ENCODE results near the gene ATXN10.
"Not testable (repeated sequence)": the region's sequence is repeated elsewhere in the genome, so short reads cannot be mapped to it uniquely, and the experiment has no call there.

ATXN10 gene

GRCh38 chr22:45784357-45785277 is 113.0 kb downstream of the ATXN10 start:
- DNase-seq (ENCODE audit: low read depth, low spot score), result no peak

GRCh38 chr22:45785458-45785857 is 113.8 kb downstream of the ATXN10 start:
- no peak for DNase-seq (ENCODE audit: low read depth, low spot score)

- no peak for DNase-seq (ENCODE audit: low read depth, low spot score)
Observed at GRCh38 chr22:45786726-45787125, 115.1 kb downstream of the ATXN10 start.

GRCh38 chr22:45787759-45788158 is 116.1 kb downstream of the ATXN10 start:
- no peak for DNase-seq (ENCODE audit: low read depth, low spot score)

GRCh38 chr22:45788522-45788921 is 116.9 kb downstream of the ATXN10 start:
- DNase-seq (ENCODE audit: low read depth, low spot score), result no peak

- DNase-seq (ENCODE audit: low read depth, low spot score), result no peak
Observed at GRCh38 chr22:45790401-45790800, 118.8 kb downstream of the ATXN10 start.

GRCh38 chr22:45793161-45793560 is 121.5 kb downstream of the ATXN10 start:
- DNase-seq (ENCODE audit: low read depth, low spot score), result no peak

GRCh38 chr22:45793892-45794291 is 122.3 kb downstream of the ATXN10 start:
- DNase-seq (ENCODE audit: low read depth, low spot score), result no peak

- not testable (repeated sequence) for DNase-seq (ENCODE audit: low read depth, low spot score)
Observed at GRCh38 chr22:45796009-45796408, 124.4 kb downstream of the ATXN10 start.

- DNase-seq (ENCODE audit: low read depth, low spot score), result no peak
Observed at GRCh38 chr22:45799291-45799690, 127.7 kb downstream of the ATXN10 start.

GRCh38 chr22:45802054-45802453 is 130.4 kb downstream of the ATXN10 start:
- no peak for DNase-seq (ENCODE audit: low read depth, low spot score)

GRCh38 chr22:45804319-45804985 is 132.8 kb downstream of the ATXN10 start:
- no peak for DNase-seq (ENCODE audit: low read depth, low spot score)

- no peak for DNase-seq (ENCODE audit: low read depth, low spot score)
Observed at GRCh38 chr22:45804986-45805325, 133.3 kb downstream of the ATXN10 start.

- no peak for DNase-seq (ENCODE audit: low read depth, low spot score)
Observed at GRCh38 chr22:45805413-45805812, 133.8 kb downstream of the ATXN10 start.

GRCh38 chr22:45807156-45807915 is 135.7 kb downstream of the ATXN10 start:
- no peak for DNase-seq (ENCODE audit: low read depth, low spot score)

- no peak for DNase-seq (ENCODE audit: low read depth, low spot score)
Observed at GRCh38 chr22:45812910-45813309, 141.3 kb downstream of the ATXN10 start.

GRCh38 chr22:45814198-45814597 is 142.6 kb downstream of the ATXN10 start:
- no peak for DNase-seq (ENCODE audit: low read depth, low spot score)

- no peak for DNase-seq (ENCODE audit: low read depth, low spot score)
Observed at GRCh38 chr22:45816776-45817175, 145.1 kb downstream of the ATXN10 start.

GRCh38 chr22:45817745-45818423 is 146.2 kb downstream of the ATXN10 start:
- DNase-seq (ENCODE audit: low read depth, low spot score), result no peak

GRCh38 chr22:45818424-45819085 is 146.9 kb downstream of the ATXN10 start:
- no peak for DNase-seq (ENCODE audit: low read depth, low spot score)

GRCh38 chr22:45819305-45819704 is 147.7 kb downstream of the ATXN10 start:
- no peak for DNase-seq (ENCODE audit: low read depth, low spot score)

Measured in activated CD4-positive, CD25-positive, alpha-beta regulatory T cell treated with anti-CD3 and anti-CD28 coated beads, Interleukin-2, amount 50 U/mL, for 16 hours (primary cell).